Measurements from ENCODE around the gene ZNF391.
"Not testable (repeated sequence)": the region's sequence is repeated elsewhere in the genome, so short reads cannot be mapped to it uniquely, and the experiment has no call there.

The ZNF391 gene

DNA sequence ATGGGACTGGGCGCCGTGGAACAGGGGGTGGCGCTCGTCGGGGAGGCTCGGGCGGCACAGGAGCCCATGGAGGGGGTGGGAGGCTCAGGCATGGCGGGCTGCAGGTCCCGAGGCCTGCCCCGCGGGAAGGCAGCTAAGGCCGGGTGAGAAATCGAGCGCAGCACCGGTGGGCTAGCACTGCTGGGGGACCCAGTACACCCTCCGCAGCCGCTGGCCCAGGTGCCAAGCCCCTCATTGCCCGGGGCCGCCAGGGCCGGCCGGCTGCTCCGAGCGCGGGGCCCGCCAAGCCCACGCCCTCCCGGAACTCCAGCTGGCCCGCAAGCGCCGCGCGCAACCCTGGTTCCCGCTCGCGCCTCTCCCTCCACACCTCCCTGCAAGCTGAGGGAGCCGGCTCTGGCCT, 36.3 kb downstream of the ZNF391 start:
- not testable (repeated sequence) for DNase-seq

DNA sequence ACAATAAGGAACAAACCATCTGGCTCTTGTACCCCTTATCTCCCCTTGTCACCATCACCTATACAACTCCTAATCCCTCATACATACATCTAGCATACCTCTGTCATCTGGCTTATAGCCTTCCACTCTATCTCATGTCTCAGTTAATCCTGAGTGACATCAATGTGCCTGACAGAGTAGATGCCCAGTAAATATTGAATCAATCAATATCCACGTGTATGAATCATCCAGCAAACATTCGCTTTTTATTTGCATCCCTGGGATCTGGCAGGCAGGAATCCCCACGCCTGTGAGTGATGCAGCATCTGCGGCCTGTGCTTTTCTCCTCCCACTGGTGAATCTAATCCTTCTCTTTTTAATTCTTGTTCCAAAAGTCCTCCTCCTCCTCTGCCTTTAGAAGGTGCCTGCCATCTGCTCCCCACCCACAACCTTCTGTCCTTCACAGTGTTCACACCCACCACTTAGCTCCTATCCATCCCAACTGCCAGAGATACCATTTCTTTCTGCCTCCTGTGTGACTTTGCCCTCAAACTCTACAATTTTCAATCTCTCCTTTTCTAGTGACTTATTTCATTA, 37.6 kb downstream of the ZNF391 start:
- DNase-seq: no peak

DNA sequence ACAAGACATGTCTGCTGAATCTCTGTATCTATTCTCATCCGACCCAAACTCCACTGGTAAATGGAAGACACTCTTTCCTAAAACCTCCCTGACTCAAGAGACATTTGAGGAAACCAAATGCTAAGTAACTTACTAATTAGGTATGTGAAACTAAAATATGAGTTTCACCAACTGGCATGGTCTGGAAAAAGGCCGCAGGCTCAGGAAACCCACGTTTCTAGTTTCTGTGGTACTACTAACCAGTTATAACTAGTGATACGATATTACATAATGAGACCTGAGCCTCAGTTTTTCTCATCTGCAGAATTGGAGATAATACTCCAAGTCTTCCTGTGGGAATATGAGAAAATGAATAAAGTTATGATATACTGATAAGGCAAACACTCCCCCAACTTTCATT, 39.9 kb downstream of the ZNF391 start:
- DNase-seq: no peak

DNA sequence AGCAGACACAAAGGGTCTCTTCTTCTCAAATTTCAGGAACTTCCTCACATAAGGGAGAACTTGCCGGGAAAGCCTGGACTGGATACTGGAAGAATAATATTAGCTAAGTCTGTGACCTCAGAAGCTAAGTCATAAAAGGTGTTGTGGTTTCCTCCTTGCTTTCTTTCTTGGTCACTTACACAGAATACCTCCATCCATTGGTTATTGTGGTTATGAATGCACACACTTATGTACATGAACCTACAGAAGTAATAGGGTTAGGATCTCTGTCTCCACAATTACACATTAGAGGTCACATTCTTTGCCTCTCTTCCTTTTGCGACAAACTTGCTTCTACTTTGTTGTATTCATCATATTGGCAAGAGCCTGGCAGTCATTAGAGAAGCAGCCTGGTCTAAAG, 40.4 kb downstream of the ZNF391 start:
- DNase-seq: no peak

DNA sequence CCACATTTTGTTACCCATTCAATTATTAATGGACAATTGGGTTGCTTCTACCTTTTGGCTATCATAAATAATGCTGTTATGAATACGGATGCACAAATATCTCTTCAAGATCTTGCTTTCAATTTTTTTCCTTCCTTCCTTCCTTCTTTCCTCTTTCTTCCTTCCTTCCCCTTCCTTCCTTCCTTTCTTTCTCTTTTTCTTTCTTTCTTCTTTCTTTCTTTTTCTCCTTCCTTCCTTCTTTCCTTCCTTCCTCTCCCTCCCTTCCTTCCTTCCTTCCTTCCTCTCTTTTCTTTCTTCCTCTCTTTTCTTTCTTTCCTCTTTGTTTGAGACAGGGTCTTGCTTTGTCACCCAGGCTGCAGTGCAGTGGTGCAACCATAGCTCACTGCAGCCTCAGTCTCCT, 45.2 kb downstream of the ZNF391 start:
- no peak for DNase-seq

DNA sequence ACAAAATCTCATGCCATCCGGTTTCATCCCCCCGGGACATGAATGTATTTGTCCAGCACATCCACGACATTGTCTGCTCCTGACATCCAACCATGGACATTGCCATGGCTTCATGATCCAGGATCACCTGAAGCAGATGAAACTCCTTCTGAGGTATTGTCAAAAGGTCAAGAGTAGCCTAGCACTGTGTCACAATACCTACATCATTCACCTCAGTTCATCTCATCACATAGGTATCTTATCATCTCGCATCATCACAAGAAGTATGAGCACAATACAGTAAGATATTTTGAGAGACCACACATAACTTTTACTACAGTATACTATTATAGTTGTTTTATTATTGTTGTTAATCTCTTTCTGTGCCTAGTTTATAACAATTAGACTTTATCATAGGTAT, 50.8 kb downstream of the ZNF391 start:
- DNase-seq: no peak

DNA sequence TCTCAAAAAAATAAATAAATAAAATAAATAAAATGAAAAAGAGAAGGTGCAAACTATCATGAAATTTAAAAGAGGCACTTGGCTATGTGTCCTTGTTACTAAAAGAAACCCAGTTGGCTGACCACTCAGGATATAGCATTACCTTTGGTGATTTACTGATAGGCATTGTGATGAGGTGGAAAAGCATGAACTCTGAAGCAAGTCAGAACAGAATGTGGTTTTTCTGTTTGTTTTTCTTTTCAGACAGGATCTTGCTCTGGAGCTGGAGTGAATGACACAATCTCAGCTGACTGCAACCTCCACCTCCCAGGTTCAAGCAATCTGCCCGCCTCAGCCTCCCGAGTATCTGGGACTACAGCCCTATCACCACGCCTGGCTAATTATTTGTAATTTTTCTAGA, 52.4 kb downstream of the ZNF391 start:
- no peak for DNase-seq

DNA sequence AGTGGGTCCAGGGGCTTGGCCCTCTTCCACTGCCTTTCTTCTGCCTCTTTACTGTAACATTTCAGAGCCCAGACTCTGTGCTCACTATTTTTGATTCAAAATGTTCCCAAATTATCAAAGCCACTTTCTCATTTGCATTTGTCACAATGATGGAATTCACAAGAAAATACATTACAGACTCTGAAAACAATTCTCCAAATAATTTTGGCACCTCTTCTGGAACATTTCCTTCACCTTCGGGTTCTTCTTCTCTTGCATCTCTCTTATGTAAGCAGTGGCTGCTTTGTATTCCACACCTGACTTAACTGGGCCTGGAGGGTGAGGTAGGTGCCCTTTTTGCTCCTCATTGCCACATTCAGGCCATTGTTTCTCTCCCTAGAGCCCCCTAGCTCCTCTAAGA, 54.4 kb downstream of the ZNF391 start:
- DNase-seq: no peak

DNA sequence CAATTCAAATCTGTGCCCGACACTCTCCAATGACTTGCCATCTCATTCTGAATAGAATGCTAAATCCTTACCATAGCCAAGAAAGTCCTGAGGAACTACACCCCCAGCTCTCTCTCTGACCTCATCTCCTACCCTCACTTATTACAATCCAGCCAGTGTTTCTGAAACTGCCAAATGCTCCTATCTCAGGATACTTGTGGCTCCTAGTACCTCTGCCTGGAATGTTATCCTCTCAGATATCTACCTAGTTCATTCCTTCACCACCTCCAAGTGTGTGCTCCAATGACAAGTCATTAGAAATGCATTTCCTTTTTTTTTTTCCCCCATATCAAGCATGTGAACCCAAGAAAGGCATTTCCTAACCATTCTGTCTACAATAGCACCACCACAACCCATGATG, 59.9 kb downstream of the ZNF391 start:
- no peak for DNase-seq

DNA sequence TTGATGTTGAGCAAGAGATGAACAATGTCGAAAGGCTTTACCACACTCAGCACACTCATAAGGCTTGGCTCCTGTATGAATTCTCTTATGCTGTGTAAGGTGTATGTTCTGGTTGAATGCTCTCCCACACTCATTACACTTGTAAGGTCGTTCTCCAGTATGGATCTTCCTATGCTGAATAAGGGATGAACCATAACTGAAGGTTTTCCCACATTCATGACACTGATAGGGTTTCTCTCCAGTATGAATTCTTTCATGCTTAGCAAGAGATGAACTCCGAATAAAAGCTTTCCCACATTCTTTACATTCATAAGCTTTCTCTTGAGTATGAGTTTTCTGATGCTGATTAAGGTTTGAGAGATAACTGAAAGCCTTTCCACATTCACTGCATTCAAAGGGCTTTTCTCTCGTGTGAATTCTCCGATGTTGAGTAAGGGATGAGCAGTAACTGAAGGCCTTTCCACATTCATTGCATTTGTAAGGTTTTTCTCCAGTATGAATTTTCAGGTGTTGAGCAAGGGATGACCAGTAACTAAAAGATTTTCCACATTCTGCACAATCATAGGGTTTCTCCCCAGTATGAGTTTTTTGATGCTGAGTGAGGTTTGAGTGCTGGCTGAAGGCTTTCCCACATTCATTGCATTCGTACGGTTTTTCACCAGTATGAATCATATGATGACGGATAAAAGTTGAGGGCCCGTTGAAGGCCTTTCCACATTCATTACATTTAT, 63.3 kb downstream of the ZNF391 start:
- DNase-seq: no peak

DNA sequence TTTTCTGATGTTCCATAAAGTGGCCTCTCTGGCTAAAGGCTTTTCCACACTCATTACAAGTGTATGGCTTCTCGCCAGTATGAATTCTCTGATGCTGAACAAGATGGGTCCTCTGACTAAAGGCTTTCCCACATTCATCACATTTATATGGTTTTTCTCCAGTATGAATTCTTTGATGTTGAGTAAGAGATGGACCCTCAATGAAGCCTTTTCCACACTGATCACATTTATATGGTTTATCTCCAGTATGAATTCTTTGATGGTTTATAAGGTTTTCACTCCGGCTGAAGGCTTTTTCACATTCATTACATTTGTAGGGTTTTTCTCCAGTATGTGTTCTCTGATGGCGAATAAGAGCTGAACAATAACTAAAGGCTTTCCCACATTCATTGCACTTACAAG, 63.9 kb downstream of the ZNF391 start:
- no peak for DNase-seq

Data from NCI-H510A treated with DMSO at 0.1 percent for 48 hours (cell line).